ENCODE measurements around the gene FBXO24.
A peak's percentile ranks its signal among the peaks of the same experiment; 100 is the strongest.

The FBXO24 gene

DNA sequence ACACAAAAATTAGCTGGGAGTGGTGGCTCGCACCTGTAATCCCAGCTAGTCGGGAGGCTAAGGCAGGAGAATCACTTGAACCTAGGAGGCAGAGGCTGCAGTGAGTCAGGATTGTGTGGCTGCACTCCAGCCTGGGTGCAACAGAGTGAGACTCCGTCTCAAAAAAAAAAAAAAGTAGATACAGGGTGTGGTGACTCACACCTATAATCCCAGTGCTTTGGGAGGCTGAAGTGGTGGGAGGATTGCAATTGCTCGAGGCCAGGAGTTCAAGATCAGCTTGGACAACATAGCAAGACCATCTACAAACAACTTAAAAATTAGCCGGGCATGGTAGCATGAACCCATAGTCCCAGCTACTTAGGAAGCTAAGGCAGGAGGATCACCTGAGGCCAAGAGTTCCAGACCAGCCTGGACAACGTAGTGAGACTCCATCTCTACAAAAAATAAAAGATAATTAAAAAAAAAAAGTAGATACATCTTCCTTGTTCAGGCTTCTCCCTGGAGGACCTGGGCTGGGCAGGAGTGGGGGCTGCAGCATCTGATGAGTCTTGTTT lies 28.3 kb downstream of the FBXO24 start:
- DNase-seq (ENCODE audit: low read depth in 2 of 2) = no peak

DNA sequence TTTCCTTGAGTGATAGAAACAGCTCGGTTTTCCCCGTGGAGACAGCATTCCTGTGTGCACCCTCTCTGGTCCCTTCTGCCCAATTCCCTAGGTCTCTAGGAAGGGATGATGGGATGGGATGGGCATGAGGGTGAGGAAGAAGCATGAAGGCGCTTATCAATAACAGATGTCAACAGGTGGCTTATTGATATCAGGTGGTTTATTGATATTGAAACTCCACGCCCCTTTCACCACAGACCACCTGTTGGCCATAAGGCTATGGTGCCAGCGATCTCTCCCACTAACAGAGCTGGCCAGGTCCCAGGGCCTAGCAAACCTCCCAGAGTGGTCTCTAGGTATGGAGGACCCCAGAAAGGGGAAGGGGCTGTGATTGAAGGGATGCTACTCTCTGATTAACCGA lies 34.1 kb downstream of the FBXO24 start:
- no peak for DNase-seq (ENCODE audit: low read depth in 2 of 2)

GRCh38 chr7:100620804-100621203 lies 34.7 kb downstream of the FBXO24 start:
- DNase-seq (ENCODE audit: low read depth in 2 of 2) = no peak

- DNase-seq (ENCODE audit: low read depth in 2 of 2) = no peak
These were observed 35.4 kb downstream of the FBXO24 start for GRCh38 chr7:100621554-100621953.

GRCh38 chr7:100623951-100624824 lies 38.1 kb downstream of the FBXO24 start:
- no peak for DNase-seq (ENCODE audit: low read depth in 2 of 2)

GRCh38 chr7:100626055-100626454 lies 39.9 kb downstream of the FBXO24 start:
- DNase-seq (ENCODE audit: low read depth in 2 of 2) = no peak

DNA sequence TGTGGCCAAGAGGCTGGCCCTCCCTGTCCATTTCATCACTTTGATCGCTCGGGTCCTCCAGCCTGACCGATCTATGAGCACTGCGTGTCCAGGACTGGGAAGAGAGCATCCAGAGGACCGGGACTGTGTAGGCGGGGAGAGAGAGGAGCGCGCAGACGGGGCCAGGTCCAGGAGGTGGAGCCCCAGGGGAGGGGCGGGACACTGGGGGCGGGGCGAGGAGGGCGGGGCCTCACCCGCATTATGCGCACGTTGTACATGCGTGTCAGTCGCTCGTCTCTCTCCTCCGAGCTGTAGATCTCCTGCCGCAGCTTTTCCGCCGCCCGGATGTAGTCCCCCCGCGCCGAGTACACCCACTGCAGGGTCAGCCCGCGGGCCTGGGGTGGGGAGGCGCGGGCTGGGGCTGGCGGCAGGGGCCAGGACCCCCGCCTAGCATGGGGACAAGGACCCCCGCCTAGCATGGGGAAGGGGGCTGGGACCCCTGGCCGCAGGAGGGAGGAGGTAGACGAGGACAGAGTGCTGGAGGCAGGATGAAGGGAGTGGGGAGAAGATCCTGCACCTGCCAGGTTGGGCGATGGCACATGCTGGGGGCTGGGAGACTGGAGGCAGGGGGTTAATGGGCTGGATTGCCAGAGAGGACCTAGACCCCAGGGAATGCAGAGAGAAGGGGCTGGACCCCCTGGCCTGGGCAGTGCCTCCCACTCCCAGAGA lies 40.6 kb downstream of the FBXO24 start:
- DNase-seq (ENCODE audit: low read depth in 2 of 2) = peak; percentile 73 to 87

- DNase-seq (ENCODE audit: low read depth in 2 of 2) = no peak
These were observed 41.1 kb downstream of the FBXO24 start for GRCh38 chr7:100627238-100627549.

GRCh38 chr7:100629117-100629716 lies 43.1 kb downstream of the FBXO24 start:
- DNase-seq (ENCODE audit: low read depth in 2 of 2) = no peak

- no peak for DNase-seq (ENCODE audit: low read depth in 2 of 2)
These were observed 43.9 kb downstream of the FBXO24 start for GRCh38 chr7:100630066-100630465.

DNA sequence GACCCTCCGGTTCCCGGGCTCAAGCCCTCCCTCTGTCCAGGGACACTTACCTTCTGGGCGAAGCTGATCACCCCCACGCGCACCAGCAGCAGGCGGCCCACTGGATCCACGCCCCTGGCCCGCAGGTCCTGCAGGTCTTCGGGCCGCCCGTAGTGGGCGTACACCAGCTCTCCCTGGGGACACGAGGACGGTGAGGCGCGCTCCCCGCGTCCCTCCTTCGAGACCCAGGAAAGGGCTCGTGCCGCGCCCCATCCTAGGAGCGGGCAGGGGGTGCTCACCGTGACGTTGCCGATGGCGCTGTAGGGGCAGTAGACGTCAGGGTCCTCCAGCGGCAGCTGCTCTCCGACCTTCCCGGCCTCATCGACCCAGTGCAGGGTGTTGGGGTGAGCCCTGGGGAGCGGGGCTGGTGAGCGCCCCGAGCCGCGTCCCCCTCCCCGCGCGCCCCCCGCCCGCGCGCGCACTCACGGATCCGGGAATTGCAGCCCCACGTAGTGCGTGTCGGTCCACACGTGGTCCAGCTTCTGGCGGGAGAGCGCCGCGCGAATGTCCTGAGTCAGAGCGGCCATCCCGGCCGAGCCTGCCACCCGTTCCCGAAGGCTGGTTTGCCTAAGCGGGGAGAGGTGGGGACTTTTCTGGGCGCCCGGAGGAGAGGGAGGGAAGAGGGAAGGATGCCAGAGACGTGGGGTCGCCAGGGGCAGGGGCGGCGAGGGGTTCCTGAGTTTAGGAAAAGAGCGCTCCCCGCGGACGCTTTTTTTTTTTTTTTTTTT lies 47.0 kb downstream of the FBXO24 start:
- peak; percentile 40 to 52 for DNase-seq (ENCODE audit: low read depth in 2 of 2)

- no peak for DNase-seq (ENCODE audit: low read depth in 2 of 2)
These were observed 53.9 kb downstream of the FBXO24 start for GRCh38 chr7:100639995-100640516.

- DNase-seq (ENCODE audit: low read depth in 2 of 2) = no peak
These were observed 54.7 kb downstream of the FBXO24 start for GRCh38 chr7:100640517-100641440.

GRCh38 chr7:100641463-100641859 lies 55.3 kb downstream of the FBXO24 start, which contains the start of gene TFR2:
TFR2 (minus strand) TSS chr7:100641552; CDS start chr7:100641509, 43 bp downstream.
- DNase-seq (ENCODE audit: low read depth in 2 of 2) = no peak

DNA sequence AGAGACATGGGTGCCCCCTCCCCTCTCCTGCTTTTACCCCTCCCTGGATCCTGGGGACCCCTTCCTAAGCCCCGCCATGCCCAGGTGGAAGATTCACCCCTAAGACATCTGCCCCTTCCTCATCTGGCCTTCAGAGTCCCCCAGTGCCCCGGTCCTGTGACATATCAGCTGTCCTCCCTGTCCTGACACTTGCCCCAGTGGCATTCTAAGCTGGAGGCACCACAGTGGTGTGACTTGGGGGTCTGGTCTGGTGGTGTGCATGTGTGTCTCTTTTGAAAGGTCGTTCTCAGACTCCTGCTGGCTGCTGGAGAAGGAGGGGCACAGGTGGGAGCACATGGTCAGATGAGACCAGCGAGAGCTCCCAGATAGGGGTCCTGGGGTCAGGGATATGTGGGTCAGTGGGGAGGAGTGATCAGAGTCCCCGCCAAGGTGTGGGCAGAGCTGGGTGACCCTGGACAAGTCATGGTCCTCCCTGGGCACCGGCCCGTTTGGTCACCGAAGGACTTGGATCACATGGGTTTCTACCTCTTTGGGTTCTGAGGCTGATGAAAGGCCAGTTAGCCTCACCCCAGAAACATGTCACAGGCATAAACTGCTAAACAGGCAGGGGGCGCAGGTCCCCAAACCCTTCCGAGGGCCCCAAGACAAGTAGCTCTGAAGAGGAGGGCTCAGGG lies 55.9 kb downstream of the FBXO24 start:
- no peak for DNase-seq (ENCODE audit: low read depth in 2 of 2)

DNA sequence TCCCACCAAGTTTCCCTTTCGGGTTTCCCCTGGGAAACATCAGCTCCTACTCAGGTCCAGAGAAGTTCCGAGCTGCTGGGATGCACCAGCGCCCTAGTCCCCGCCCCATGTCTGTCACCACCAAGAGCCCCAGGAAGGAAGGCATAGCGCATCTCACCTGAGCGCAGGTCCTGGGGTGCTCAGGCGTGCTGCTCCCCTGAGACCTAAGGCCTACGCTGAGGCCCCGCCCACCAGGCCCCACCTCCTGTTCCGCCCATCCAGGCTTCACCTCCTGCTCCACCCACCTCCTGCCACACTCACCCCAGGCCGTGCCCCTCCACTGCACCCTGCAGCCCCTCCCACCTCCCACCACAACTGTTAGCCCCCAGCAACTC lies 56.4 kb downstream of the FBXO24 start:
- no peak for DNase-seq (ENCODE audit: low read depth in 2 of 2)

DNA sequence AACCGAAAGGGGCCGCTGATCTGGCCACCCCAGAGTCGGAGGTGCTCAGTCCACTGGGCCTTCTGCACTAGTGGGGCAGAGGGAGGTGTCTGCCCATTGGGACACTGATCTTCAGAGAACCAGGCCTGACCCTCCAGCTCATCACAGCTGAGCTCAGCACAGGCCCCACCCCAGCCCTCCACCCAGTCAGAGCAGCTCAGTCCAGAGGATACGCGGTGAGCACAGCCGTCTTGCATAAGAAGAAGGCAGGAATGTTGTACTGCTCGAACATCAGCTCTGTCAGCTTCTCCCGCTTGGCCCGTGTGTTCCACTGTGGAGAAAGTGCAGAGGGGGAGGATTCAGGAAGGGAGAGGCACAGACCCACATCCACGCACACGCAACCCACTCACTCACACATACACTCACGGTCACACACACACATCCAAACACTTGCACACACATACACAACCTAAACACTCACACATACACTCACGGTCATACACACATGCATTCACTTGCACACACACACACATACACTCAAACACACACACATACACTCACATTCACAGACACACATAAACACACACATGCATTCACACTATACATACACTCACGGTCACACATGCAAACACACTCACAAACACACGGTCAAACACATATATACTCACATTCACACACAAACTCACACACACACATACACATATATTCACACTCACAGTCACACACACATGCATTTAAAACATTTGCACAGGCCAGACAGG lies 63.9 kb downstream of the FBXO24 start:
- no peak for DNase-seq (ENCODE audit: low read depth in 2 of 2)

All from activated CD4-positive, alpha-beta T cell treated with anti-CD3 and anti-CD28 coated beads for 24 hours (primary cell).